GM23248 (cell line): ENCODE results near the gene ACCS.

ENCODE experiments used
- EZH2 ChIP-seq: fragments of 200-600 bp; sonication (generic); IDR thresholded peaks from 2 replicates; pipeline ENCODE4 v1.6.1; 2018; ENCODE audit warnings: antibody characterized with exemption, mild to moderate bottlenecking; ENCODE audit not compliant: insufficient read depth, poor library complexity, severe bottlenecking
- EZH2phosphoT487 ChIP-seq: fragments of 200-600 bp; sonication (generic); IDR thresholded peaks from 2 replicates; pipeline ENCODE4 v1.6.1; 2018; ENCODE audit warnings: antibody characterized with exemption, moderate library complexity, mild to moderate bottlenecking, low read depth; ENCODE audit not compliant: insufficient read depth

DNA sequence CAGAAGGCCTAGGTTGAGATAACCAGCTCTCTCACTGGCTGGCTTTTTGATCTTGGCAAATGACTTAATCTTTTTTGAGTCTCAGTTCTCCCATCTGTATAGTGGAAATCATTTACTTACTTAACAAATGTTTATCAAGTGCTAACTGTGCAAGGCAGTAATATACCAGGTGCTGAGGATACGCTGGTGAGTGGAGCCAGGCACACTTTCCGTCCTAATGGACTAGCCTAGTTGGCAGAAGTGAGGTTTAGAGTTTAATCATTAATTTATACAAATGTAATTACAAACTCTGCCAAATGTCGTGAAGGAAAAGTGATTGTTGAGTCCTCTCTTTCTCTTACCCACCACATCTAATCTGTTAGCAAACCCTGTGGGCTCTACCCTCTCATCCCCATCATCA, 62.7 kb downstream of the ACCS start:
- TF ChIP-seq EZH2: no peak
- no peak for TF ChIP-seq EZH2phosphoT487
